NB4 (cell line): ENCODE measurements around the gene NCR2.

ENCODE experiments used
- DNase-seq: peaks from one replicate; pipeline ENCODE4 v3.0.0; 2010; ENCODE audit warnings: low read depth
- H3K4me3 ChIP-seq: one replicate; pipeline ENCODE4 v1.5.1; 2011; ENCODE audit warnings: mild to moderate bottlenecking, low read depth, low read length, moderate library complexity
- MAX ChIP-seq: IDR thresholded peaks from 2 replicates; pipeline ENCODE4 v1.6.1; 2011; ENCODE audit warnings: low read depth, low read length
- MYC ChIP-seq: IDR thresholded peaks from 2 replicates; pipeline ENCODE4 v1.6.1; 2011; ENCODE audit warnings: low read depth, low read length
- POLR2A ChIP-seq: IDR thresholded peaks from 2 replicates; pipeline ENCODE4 v1.6.1; 2011; ENCODE audit warnings: mild to moderate bottlenecking; ENCODE audit not compliant: insufficient read length; ENCODE audit errors: extremely low read depth
- TF ChIP-seq, protein P1 (sequence below): IDR thresholded peaks from one replicate; pipeline ENCODE4 v1.5.1; 2012; ENCODE audit warnings: low read depth, low read length

The NCR2 gene

DNA sequence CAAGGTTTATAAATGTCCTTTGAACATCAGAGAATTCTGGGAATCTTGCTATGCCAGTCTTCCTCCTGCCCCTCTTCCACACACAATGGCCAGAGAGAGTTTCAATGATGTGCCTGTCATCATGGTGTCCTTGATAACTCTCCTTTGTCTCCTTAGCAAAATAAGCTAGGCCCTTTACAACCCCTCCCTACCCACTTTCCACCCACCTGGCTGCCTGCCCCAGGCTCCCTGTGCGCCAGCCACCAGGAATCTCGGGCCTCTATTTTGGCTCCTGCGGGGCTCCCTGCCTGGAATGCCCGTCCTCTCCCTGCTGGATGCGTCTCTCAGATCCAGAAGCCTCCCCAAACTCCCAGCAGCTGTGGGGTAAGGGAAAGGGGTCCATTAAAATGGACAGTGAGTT is 60.9 kb downstream of the NCR2 start:
- no peak overlapping the region for H3K4me3 ChIP-seq
- DNase-seq = no peak
- TF ChIP-seq POLR2A = no peak
- no peak for TF ChIP-seq MYC
- no peak for TF ChIP-seq MAX
- TF ChIP-seq, protein P1, sequence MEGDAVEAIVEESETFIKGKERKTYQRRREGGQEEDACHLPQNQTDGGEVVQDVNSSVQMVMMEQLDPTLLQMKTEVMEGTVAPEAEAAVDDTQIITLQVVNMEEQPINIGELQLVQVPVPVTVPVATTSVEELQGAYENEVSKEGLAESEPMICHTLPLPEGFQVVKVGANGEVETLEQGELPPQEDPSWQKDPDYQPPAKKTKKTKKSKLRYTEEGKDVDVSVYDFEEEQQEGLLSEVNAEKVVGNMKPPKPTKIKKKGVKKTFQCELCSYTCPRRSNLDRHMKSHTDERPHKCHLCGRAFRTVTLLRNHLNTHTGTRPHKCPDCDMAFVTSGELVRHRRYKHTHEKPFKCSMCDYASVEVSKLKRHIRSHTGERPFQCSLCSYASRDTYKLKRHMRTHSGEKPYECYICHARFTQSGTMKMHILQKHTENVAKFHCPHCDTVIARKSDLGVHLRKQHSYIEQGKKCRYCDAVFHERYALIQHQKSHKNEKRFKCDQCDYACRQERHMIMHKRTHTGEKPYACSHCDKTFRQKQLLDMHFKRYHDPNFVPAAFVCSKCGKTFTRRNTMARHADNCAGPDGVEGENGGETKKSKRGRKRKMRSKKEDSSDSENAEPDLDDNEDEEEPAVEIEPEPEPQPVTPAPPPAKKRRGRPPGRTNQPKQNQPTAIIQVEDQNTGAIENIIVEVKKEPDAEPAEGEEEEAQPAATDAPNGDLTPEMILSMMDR = no peak

- H3K4me3 ChIP-seq = no peak overlapping the region
- DNase-seq = no peak
- TF ChIP-seq MYC (no peak), MAX (no peak), POLR2A (no peak)
- TF ChIP-seq, protein P1 = no peak
Observed at GRCh38 chr6:41399424-41399823, 64.0 kb downstream of the NCR2 start.
